SK-N-SH (cell line): ENCODE measurements around the gene SCYL2.

Experiments
- CHD2 ChIP-seq: fragments of 150-350 bp; IDR thresholded peaks from 2 replicates; pipeline ENCODE4 v1.6.1; 2018; ENCODE audit warnings: low read length; ENCODE audit not compliant: partially characterized antibody
- CTCF ChIP-seq: fragments of 200-600 bp; sonication (generic); IDR thresholded peaks from 2 replicates; pipeline ENCODE4 v1.6.1; 2017; ENCODE audit warnings: antibody characterized with exemption, mild to moderate bottlenecking, moderate library complexity
- FOSL2 ChIP-seq: IDR thresholded peaks from 2 replicates; pipeline ENCODE4 v1.4.0; 2012; ENCODE audit warnings: low read depth, mild to moderate bottlenecking, moderate library complexity, borderline replicate concordance
- MAX ChIP-seq: IDR thresholded peaks from 2 replicates; pipeline ENCODE4 v1.4.0; 2012; ENCODE audit warnings: low read depth
- POLR2AphosphoS5 ChIP-seq: IDR thresholded peaks from 2 replicates; pipeline ENCODE4 v1.6.1; 2012; ENCODE audit warnings: low read depth, low read length
- RAD21 ChIP-seq: IDR thresholded peaks from 2 replicates; pipeline ENCODE4 v1.6.1; 2012; ENCODE audit warnings: mild to moderate bottlenecking, low read length
- USF1 ChIP-seq: IDR thresholded peaks from 2 replicates; pipeline ENCODE4 v1.4.0; 2012; ENCODE audit warnings: low read depth, borderline replicate concordance
- YY1 ChIP-seq: IDR thresholded peaks from 2 replicates; pipeline ENCODE4 v1.4.0; 2012; ENCODE audit warnings: low read depth, mild to moderate bottlenecking

- TF ChIP-seq CTCF (no peak), POLR2AphosphoS5 (no peak), MAX (no peak), FOSL2 (no peak), RAD21 (no peak), USF1 (no peak), CHD2 (no peak), YY1 (no peak)
Observed at GRCh38 chr12:100225491-100225890, 41.5 kb upstream of the SCYL2 start.
